ENCODE data around the gene RNU6-1.

The RNU6-1 gene

DNA sequence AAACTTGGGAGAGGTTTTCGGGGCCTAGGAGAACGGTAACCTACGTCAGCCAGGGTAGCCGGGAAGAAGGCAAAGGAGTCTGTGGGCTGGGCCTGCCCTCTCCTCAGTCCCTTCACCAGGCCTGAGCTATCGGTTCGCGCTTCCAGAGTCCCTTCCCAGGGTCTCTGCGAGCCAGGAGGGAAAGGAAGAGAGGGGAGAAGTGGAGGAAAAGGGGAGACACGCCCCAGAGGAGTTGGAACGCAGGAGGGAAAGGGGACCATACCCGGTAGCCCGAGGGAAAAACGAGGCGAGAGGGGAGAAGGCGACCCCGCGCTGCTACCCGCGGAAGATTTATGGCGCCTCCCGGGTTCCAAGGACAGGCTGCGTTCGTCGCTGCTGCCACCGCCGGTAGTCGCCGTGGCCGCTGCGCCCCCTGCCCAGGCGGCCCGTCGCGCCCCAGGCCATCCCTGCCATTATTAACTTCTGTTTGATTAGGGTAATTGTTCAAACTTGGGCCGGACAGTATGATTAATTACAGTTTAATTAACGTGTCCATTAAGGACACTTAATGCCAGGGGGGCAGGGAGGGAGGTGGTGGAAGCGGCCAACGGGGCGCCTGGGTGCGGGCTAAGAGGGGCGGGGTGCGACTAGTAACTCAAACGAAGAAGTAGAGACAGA lies 17.9 kb downstream of the RNU6-1 start:
- DNase-seq (ENCODE audit: low read depth in 2 of 2), result no peak

DNA sequence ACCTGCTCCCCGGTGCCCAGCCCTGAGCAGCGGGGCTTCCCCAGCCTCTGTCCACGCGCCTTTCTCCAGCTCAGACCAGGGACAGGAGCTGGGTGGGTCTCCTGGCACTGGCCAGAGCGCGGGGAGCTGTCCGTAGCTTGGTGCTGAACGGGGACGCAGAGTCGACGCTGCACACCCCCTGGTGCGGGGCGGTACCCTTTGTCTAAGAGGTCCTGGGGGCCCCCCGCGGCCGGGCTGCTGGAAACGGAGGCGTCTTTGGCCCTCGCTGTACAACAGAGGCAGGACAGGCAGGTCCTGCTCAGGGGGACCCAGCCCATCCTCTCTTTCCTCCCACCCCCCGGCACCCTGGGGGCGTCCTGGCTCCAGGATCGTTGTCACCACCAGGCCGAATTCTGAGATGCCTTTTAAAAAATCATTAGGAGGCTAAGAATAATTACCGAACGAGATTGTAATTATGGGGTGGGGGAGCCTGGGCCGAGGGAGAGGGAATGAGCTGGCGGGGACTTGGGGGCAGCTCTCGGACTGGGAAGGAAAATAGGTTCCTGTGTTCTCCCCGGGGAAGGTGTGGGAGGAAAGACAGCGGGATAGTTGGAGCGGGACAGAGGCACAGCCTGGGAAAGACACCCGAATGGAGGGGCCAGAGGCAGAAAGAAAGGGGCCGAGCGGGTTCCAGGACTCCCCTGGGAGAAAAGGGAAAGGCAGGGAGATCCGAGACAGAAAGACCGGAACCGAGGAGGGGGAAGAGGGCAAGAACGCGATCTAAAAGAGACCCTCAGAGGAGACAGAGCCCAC lies 18.7 kb downstream of the RNU6-1 start:
- DNase-seq (ENCODE audit: low read depth in 2 of 2), result no peak

DNA sequence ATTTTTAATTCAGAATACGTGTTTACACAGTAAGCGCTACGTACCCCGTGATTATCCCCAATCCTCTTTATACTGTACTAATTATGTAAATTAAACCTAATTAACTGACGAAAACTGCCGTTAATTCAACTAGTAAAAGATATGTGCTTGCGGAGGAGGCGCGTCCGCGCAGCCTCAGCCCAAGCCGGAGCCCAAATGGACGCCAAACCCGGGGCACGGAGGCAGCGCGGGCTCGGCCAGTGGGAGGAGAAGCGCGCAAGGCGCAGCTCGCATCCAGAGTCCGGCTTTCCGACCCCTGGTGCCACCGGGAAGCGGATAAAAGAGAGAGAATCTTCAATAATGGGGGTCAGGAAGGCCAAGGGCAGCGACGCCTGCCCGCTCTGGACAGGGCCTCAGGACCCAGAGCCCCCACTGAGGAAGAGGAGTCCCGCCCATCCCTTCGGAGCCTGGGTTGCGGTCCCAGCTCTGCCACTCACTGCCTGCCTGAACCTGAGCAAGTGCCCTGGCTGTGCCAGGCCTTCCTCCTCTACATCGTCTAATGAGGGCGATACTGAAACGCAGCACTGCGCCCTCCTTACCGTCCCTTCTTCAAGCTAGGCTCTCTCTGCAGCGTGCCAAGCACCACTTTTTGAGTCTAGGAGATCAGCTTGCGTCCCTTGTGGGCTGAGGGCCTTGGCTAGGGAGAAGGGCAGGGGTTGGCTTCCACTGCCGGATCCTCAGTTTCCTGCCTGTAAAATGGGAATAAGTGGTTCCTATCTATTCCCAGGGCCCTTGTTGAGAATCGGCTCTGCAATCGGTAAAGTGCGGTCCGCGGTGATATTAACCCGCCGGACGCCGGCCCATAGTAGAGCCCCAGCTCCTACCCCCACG lies 19.5 kb downstream of the RNU6-1 start:
- no peak for DNase-seq (ENCODE audit: low read depth in 2 of 2)

DNA sequence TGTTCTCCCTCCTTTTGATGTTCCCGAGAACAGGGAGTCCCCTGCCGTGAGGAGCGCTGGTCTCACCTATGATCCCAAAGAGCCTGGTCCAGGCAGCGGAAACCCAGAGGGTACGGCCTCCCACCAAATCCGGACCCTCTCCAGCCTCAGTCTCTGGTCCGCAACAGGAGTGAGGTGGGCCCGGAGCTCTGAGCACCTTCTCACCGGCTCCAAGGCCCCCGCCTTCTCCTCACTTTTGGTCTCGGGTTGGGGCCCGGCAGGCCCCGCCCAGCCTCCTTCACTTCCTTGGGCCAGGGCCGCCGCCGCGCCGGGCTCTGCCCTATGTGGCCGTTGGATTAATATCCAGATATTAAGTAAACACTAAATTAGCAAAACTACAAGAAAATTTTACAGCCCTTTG lies 20.2 kb downstream of the RNU6-1 start:
- DNase-seq (ENCODE audit: low read depth in 2 of 2), result no peak

DNA sequence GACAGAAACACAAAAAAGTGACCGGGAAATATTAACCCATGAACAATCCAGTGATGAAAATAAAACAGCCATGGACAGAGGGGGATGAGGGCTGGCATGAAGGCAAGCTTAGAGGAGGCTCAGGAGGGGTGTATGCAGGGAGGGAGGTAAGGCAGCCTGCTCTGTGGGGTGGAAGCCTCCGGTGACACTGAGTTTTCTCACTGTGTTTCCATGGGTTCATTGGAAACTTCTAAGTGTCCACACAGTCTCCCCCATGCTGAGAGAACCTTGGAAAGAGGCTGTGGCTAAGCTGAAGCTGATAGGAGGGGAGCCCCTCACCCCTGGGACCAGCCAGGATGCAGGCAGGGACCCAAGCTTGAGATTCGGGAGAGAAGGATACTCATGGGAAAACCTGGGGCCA lies 21.4 kb downstream of the RNU6-1 start:
- no peak for DNase-seq (ENCODE audit: low read depth in 2 of 2)

DNA sequence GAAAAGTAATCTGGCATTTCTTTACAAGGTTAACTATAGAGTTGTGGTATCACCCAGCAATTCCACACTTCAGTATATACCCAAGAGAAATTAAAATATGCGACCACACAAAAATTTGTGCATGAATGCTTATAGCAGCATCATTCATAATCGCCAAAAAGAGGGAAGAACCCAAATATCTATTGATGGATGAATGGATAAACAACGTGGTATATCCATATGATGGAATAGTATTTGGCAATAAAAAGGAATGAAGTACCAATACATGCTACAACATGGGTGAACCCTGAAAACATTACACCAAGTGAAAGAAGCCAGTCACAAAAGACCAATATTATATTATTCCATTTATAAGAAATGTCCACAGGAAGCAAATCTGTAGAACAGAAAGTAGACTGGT lies 23.2 kb downstream of the RNU6-1 start:
- DNase-seq (ENCODE audit: low read depth in 2 of 2), result no peak

DNA sequence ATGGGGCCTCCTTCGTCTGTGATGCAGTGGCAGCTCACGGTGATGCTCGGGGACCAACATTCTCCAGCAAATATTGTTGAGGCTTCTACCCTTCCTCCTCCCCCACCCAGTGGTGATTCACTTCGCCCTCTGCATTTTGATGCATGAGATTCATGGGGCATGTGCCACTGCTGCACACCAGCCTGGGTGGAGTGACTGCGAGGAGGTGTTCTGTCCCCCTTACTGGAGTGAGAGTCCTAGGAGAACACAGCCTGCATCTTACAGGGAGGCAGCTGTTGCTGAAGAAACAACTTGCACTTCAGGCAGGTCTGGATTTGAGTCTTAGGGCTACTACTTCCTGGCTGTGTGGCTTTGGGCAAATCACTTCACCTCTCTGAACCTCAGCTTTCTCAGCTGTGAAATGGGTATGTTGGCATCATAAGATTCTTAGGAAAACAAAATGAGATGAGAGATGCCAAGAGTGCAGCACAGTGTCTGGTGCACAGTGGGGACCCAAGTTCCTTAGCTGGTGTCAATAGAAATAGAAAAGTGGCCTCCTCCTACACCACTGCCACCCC lies 24.7 kb downstream of the RNU6-1 start:
- DNase-seq (ENCODE audit: low read depth in 2 of 2), result no peak

DNA sequence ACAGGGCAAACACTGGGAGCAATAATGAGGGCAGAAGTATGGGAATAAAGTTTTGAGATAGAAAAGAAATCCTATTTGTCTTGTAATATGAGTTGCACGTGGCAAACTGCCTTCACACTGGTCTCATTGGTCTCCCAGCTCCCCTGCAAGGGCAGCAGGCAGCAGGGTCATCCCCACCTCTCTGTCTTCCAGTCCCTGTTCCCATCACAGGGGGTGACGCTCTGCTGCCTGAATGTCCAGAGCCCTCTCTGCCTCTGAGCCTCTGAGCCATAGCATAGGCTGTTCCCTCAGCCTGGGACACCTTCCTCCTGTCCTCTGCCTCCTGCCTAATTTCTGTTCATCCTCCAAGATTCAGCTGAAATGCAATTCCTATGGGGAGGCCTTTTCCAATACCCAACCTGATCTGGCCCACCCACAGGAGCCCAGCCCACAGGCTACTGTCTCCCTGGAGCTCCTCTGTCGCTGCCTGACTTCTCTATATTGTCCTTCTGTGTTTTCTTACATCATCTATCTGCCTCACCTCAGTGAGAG lies 26.7 kb downstream of the RNU6-1 start:
- DNase-seq (ENCODE audit: low read depth in 2 of 2), result no peak

DNA sequence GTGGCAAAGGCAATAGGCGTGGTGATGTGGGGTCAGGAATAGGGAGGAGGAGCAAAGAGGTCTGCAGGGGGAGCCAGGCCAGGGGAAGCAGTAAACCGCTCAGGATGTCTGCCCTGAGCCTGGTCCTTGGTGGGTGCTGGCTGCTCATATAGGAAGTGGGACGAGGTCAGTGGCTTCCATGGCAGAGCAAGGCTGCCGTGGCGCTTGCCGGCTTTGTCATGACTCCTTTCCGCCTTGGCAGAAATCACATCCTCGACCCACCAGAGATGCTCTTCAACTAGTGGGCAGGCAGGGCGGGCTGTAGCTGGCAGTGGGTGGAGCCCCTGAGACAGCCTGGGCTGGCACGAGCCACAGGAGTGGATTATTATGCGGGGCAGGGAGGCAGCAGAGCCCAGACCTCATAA lies 27.6 kb downstream of the RNU6-1 start:
- no peak for DNase-seq (ENCODE audit: low read depth in 2 of 2)

DNA sequence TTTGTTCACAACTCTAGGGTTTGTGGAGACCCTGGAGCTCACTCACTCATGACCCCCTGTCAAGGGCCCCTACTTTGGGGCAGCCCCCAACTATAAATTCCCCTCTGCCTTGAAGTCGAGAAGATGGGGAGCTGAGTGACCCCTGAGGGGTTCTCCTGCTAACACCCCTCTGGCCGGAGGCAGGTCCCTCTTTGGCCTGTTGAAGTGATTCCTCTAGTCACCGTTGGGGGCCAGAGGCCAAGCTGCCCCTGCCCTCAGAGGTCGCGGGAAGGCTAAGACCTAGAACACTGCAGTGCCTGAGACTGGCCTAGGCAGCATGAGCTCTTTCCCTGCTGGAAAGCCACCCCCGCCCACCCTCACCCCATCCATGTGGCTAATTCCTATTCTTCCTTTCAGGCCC lies 30.0 kb downstream of the RNU6-1 start:
- no peak for DNase-seq (ENCODE audit: low read depth in 2 of 2)

DNA sequence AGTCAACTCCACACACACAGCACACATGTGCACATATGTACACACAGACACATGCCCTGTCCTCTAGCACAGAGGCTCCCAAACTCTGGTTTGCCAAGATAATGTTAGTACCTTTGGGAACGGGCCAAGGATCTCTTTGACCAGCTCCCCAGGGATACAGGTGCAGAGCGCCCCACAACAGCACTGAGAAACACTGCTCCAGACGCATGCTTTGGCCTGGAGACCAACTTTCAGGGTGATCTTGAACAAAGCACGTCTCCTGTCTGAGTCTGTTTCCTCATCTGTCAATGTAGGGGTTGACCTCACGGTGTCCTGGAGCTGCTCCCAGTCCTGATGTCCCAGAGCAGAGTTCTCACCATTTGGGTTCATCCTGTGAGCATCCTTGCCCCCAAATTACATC lies 30.4 kb downstream of the RNU6-1 start:
- no peak for DNase-seq (ENCODE audit: low read depth in 2 of 2)

DNA sequence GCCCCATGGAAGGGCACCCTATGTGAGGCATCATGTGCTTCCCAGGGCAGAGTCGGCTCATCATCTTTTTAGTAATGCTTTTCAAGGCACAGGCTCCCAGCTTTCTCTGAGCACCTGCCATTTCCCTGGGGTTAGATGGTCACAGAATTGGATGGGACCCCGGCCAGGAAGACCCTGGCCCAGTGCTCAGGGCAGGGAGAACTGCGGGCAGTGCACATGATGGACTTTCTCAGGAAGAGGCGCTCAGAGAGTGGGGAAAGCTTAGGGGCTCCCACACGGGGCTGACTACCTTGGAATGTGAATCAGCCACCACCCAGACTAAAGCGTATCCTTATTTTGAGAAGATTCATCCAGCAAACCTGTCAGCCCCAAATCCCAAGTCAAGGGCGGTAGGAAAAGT lies 31.0 kb downstream of the RNU6-1 start:
- DNase-seq (ENCODE audit: low read depth in 2 of 2), result no peak

DNA sequence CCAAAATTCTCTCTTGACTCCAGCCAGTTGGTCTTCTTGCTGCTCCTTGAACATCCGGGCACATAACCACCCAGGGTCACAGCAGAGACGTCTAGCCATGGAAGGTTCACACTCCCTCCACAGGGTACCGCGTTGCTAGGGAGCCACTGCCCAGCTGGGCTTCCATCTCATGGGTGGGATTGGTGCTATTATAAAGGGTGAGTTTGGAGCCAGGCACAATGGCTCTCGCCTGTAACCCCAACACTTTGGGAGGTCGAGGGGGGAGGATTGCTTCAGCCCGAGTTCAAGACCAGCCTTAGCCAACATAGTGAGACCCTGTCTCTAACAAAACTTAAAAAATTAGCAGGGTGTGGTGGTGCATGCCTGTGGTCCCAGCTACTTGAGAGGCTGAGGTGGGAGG lies 32.0 kb downstream of the RNU6-1 start:
- DNase-seq (ENCODE audit: low read depth in 2 of 2), result no peak

DNA sequence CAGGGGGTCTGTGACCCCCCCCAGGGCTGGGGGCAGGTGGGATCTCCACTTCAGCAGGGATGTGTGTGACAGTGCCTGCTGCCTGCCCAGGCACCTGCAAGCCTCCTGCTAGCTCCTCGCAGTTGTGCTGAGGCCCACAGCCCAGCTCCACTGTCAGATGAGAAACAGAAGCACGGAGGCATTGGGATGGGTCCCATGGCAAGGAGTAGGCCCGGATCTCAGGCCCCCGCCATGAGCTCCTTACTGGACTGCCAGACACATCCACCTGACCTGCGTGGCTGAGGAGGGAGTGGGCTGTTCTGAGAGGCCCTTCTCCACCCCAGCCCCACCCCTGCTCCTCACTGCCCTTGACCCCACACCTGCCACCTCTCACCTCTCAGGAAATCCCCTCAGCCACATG lies 32.7 kb downstream of the RNU6-1 start:
- DNase-seq (ENCODE audit: low read depth in 2 of 2), result no peak

DNA sequence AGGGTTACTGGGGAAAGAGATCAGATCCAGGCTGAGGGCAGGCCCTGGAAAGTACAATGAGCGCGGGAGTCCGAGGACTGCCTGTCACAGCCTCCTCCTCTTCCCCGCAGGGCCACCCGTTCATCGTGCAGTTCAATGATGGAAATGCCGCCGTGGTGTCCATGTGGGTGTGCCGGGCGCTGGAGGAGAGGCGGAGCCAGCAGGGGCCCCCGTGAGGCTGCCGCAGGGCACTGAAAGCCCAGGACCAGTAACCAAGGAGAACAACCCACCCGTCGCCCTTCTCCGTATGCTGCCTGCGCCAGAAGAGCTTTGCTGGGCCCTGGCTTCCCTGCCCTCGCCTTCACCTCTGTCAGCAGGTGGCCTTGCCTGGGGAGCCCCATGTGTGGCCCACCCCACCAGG lies 33.3 kb downstream of the RNU6-1 start:
- DNase-seq (ENCODE audit: low read depth in 2 of 2), result no peak

DNA sequence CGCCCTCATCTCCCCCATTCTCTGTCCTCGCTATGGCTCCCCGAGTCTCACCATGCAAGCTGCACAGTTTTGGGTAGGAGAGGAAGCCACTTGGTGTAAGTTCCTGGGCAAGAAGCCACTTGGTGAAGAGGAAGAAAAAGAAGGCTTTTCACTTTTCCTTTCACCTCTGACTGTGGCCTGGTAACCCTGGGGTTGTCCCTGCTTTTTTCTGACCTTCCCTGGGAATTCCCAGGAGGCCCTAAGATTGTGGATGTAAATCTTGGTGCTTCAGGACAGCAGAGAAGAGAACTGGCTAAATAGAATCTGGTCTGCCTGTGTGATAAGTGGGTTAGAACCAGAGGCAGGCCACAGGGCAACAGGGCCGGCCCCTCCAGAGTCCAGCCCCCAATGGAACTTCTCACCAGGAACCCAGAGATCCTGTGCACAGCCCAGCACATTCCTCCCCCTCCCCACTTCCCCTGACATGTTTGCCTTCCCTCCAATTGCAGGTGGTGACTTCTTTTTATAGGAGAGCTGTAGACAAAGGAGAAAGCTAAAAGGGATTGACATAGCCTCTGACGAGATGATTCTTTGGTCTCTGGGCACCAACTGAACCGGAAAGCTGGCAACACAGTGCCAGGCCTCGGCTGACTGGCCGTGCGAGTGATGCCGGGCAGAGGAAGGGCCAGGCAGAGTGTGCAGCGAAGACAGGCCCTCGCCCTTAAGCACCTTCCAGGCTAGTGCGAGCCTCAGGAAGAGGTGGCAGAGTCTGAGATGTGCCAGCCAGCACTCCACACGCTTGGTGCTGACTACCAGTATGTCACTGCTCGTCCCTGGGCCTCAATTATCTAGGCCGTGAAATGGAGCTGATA lies 34.0 kb downstream of the RNU6-1 start:
- no peak for DNase-seq (ENCODE audit: low read depth in 2 of 2)

DNA sequence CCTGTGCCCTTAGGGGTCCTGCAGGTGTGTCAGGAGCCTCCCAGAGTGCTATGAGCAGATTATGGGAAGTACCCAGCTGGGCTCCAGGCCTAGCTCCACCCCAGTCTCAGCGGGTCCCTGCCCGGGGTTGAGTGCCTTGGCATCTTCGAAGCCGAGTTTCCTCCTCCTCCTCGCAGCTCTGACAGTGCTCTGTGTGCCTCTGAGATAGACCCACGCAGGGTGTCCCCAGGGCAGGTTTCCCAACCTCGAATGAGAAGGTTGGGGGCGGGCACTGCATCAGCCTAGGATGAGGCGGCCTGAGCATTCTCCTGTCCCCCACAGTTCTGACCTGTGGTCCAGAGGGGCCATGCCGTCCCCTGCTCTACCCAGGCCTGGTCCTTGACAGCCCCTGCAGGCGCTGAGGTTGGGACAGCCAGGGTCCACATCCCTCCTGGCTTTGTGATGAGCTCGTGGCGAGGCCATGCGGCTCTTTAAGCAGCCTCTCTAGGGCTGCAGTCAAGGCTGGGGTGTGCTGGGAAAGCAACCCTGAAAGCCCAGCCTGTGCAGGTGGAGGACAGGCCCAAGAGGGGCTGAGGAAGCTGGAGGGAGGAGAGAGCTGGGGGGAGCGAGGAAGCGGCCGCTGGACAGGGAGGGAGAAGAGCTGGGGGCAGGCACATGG lies 34.7 kb downstream of the RNU6-1 start:
- DNase-seq (ENCODE audit: low read depth in 2 of 2), result no peak

DNA sequence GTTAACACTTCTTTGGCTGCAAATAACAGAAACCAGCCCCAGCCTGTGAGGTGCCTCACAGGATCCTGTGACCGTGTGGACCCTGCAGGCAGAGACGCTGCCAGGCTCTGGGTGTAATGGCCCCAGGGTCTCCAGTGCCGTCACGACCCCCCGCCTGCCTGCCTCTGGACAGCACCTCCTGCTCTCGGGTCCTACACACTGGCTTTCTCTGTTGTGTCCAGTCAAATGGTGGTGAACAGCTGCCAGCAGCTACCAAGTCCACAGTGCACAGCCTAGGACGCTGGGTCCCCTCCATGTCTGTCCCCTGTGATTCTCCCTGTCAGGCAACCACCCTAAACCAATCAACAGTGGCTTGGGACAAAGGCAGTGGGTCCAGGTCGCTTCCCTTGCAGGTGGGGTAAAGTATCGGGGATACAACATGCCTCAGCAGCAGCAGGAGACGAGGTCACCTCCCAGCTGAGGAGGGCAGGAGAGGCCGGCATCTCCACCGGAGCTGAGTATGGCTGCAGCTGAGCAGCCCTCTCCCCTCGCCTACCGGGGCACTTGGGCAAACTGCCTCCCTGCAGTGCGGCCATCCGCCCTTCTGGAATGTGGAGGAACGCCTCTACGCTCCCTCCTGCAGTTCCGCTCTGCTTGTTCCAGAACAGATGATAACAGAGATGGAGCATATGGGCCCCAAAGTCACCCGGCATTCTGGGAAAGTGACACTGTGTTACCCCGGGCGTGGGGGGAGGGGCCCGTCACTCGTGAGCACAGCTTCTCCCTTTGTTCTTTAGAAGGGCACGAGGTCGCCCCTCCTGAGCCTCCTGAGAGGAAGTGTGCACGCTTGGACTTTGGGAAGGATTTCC lies 35.6 kb downstream of the RNU6-1 start:
- DNase-seq (ENCODE audit: low read depth in 2 of 2), result no peak

DNA sequence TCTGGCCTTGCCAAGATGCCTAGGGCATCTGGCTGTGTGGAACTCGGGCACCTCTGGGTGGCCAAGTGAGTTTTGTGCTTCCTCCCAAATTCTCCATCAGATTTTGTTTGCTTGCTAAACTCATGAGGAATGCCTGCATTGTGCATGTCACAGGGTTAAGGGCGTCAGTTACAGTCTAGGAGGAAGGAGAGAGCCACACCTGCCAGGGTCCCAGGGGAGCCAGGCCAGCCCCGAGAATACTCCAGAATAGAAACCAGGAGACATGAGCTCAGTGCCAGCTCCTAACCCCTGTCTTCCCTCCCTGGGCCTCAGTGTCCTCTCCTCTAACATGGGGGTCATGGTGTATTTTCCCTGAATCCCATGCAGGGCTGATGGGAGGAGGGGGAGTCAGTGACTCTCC lies 36.5 kb downstream of the RNU6-1 start:
- DNase-seq (ENCODE audit: low read depth in 2 of 2), result no peak
